HG03558 (cell line): Measurements from ENCODE around the gene TCF7.

Experiments used
- ATAC-seq: cut with Tn5 transposase; IDR thresholded peaks from one replicate; pipeline ENCODE4 v1.9.1; 2021; ENCODE audit warnings: moderate number of reproducible peaks; ENCODE audit not compliant: unreplicated experiment; ENCODE audit errors: extremely low read depth

Gene TCF7

GRCh38 chr5:134128648-134128995 is 14.1 kb downstream of the TCF7 start:
- ATAC-seq = no peak

GRCh38 chr5:134129411-134130238 is 15.1 kb downstream of the TCF7 start:
- no peak for ATAC-seq

DNA sequence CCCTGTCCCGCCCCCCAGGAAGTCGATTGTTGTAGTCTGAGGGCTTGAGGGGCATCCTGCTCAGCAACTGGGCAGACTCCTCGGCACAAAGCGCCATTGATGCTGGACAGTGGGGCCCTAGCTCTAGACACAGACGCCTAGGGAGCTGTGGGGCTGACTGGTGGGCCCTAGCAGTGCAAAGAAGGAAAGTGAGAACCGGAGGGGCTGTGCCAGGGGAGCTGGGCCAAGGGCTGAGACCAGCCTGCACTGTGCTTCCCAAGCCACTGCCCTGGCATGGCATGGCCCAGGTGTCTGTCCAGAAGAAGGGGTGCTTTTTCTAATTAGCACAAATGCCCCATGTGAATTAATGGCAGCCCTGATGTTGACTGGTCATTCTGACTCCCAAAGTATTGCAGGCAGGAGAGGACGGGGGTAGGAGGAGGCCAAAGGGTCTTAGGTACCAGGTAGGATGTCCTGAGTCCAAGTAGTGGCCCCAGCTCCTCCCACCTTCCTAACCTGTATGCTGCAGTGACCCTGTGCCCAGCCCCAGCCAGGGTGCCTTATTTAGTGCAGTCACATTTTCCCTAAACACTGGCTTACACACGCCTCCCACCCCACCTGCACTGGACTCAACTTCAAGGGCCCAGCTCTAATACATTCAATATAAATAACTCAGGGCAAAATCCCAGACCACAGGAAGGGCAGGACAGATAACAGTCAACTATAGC is 15.9 kb downstream of the TCF7 start:
- ATAC-seq = no peak

GRCh38 chr5:134131165-134131564 is 16.7 kb downstream of the TCF7 start:
- no peak for ATAC-seq

DNA sequence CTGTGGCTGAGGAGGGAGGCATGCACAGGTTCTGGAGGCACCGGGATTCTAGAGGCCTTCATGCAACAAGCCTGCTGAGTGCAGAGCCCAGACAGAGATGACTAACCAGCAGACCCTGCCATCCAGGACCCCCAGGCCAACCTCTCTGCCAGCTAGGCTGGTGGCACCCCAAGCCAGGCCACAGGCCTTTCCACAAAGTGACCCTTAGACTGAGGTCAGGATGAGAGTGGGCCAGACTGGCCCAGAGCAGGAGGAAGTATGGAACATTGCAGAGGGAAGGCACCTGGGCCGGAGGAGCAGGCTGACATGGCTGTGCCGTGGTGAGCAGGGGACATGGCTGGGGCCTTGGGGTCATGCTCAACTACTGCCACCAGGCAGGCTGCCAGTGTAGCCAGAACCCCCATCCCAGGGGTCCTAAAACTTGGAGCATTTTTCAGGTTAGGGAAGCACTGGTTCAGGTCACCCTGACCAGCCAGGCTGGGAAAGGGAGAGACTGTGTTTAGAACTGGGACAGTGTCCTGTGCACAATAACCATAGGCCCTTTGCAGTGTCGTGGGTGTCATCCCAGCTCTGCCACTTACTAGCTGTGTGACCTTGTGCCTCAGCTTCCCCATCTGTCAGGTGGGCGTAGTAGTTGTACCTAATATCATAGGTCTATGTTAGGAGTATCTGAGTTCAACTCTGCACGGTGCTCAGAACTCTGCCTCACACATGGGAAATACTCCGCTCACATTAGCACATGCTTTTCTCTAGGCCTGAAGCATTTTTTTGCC is 17.3 kb downstream of the TCF7 start:
- ATAC-seq = no peak

DNA sequence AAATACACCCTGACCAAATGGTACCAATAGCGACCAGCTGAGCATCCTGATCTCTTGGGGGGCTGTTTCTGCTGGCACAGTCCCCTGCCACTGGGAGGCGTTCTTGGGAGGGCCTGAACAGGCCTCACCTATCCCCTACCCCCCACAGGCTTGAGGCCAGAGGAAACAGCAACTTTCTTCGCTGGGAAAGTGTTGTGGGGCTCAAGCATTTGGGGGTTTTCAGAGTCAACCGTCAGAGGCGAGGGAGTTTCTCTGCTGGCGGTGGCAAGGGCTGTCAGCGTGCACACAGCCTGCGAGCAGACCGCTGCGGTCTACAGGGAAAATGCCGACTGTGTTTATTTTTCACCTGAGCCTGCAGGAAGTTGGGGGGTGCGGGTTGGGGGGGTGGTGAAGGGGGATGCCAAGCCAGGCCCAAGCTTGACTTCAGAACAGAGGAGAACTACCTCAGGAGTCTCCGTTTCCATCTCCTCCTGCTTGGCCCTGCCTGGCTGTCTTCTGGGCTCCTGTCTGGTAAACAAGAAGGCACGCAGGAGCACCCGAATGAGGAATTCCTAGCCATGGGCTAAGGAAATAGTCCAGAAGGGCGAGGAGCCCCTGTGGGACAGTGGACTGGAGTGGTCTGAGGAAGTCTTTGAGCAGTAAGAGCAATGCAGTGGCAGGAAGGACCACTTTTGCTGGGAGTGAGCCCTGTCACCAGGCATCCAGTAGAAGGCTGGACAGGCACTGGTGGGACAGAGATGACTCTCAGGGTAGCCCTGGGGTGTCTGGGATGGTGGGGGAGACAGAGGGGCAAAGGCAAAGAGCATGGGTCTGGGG is 18.1 kb downstream of the TCF7 start:
- peak; percentile 47 for ATAC-seq

- no peak for ATAC-seq
Measured at GRCh38 chr5:134133188-134133994, 18.9 kb downstream of the TCF7 start.

GRCh38 chr5:134133995-134134541 is 19.6 kb downstream of the TCF7 start:
- no peak for ATAC-seq

GRCh38 chr5:134135091-134135655 is 20.7 kb downstream of the TCF7 start:
- no peak for ATAC-seq

DNA sequence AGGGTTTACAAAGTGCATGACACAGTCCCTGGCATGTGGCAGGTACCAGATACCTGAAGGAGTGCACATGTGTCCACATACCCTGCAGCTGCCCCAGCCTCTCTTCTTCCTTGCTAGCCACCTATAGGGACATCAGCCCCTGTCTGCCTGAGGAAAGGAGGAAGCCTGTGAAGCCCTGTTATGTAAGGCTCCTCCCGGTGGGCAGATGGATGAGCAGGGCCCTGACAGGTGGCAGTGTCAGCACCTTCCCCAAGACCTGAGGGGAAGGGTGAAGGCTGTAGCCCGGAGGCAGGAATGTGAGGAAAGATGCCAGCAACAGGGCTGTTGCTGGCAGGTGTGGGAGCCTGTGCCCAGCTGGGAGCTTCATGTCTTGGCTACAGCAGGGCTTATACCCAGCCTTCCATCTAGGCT is 21.7 kb downstream of the TCF7 start:
- no peak for ATAC-seq

GRCh38 chr5:134136771-134137170 is 22.3 kb downstream of the TCF7 start:
- ATAC-seq = no peak

DNA sequence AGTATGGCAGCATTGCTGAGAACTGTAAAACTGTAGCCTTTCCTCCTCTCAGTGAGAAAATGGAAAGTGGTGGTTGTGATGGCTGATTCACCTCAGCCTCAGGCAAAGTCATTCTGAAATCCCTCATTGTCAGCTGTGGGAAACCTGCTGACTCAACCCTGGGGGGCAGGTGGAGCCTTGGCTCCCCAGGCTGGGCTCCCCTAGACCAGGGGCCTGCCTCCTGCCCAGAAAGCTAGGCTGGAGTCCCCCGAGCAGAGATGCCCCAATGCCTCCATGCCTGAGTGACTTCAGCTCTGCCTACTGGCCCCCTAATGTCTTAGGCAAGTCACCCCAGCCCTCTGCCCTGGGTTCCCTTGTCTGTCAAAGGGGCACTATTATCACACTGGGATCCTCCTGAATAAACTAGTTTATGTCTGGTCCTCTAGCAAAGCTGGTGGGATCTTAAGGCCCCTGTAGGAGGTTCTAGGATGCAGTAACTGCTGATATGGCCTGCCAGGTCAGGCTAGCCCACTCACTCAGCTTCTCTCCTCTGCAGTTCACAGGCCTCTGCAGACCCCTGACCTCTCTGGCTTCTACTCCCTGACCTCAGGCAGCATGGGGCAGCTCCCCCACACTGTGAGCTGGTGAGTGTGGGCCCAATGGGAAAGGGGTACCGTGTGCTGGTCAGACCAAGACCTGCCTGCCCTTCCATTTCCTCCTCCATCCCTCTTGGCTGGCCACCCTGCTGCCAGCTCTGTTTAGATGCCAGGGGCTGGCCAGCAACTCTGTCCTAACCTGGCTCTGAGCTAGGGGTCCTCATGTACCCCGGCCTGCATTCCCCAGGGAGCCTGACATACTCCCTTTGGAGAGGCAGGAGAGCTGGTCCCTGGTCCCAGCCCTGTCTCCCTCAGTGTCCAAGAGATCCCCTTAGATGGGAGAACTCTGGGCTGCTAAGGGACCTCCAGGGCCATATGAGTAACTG is 24.2 kb downstream of the TCF7 start:
- peak; percentile 71 for ATAC-seq

DNA sequence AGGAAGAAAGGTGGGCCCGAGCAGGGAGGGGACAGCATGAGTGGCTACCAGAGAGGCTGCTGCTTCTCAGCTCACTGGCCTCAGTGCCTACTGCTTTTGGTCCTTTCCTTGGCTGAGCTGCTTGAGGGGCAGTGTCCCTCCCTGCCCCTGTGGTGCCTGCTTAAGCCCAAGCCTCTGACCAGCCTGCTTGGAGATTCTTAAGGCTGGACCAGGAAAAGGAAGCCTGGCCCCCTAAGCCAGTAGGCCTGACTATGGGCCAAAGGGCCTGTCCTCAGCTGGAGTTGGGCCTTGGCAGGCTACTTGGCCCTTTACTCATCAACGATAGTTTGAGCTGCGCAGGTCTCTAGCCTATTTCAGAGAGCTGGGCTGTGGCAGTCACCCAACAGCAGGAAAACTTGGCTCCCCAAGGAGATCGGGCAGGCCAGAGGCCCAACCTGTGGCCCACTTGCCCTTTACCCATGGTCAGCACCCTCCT is 24.9 kb downstream of the TCF7 start:
- no peak for ATAC-seq

DNA sequence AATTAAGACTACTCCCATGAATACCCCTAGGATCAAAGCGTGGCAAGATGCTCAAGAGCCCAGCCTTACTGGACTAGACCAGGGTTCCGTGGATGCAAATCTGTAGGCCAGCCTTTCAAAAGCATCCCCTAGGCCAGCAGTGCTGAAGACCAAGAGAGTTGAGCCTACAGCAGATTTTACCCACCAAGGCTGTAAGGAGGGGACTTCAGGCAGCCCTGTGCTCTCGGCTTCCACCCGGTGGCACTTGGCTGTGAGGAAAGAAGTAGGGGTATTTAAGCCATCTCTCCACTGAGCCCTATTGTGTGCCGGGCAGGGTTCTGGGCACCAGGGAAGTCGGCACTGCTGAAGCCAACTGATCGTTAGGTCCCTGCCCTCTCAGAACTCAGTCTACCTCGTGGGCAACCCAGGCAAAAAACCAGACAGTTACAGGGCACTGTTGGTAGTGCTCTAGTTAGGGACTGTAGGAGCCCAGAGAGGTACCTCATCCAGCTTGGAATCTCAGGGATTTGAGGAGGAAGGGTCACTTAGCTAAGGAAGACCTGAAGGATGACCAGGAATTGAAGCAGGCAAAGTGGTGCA is 25.5 kb downstream of the TCF7 start:
- no peak for ATAC-seq

DNA sequence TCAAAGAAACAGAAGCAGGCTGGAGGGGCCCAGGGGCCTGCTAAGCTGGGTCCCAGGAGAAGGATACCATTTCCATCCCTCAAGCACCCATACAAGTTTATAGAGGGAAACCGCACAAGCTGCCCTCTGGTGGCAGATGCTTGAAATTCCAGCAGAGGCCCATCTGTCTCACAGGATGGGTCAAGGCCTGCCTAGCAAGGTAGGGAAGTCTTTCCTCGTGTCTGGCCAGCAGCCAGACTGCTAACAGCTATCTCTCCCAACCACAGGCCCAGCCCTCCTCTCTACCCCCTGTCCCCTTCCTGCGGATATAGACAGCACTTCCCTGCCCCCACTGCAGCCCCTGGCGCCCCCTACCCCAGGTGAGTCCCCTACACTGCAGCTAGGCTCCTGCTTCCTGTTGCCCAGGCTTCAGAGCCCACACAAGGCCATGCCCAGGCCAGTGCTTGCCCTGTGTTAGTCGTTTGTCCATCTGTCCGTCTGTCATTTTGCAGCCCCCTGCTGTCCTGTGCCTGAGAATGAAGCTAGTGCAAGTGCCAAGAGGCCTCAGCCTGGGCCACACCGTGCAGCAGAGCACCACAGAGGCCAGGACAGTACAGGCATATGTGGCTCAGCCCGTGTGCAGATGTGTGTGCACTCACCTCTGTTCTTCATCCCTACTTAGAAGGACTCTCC is 26.2 kb downstream of the TCF7 start:
- ATAC-seq = no peak

DNA sequence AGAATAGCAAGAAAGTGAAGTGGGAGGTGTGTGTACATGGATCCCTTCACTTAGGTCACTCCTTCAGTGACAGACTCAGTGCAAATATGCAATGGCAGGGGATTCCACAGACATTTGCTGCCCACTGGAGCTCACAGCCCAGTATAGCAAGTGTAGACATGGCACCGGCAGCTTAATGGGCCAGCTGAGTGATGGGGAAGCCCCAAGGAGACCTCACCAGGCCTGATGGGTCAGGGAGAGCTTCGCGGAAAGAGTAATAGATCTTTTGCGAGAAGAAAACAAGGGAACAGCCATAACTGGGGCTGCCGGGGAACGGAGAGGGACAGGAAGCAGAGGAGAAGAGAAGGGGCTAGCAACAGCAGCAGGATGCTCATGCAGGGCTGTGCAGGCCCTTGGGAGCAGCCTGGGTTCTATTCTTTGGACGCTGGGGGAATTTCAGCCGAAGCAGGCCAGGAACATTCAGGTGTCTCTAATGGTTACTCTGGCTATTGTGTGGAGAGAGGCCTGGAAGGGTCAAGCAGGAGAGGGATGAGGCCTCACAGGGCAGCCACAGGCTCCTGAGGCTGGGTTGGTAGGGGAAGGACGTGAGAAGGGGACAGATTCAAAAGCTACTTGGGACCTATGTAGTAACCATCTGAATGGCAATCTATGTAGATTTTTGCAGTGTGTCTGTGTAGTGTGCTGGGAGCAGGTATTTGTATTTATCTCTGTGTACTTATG is 27.0 kb downstream of the TCF7 start:
- ATAC-seq = no peak
